Stimulated activated CD8-positive, alpha-beta memory T cell treated with anti-CD3 and anti-CD28 coated beads, Interleukin-12 subunit alpha, Interleukin-12 subunit beta, amount 100 ng/mL, for 24 hours (primary cell): ENCODE data around the gene GLIS1.

ENCODE experiments used
- DNase-seq: peaks from one replicate; pipeline ENCODE4 v3.0.0-alpha.2; 2020; ENCODE audit errors: extremely low read depth

GLIS1 gene

DNA sequence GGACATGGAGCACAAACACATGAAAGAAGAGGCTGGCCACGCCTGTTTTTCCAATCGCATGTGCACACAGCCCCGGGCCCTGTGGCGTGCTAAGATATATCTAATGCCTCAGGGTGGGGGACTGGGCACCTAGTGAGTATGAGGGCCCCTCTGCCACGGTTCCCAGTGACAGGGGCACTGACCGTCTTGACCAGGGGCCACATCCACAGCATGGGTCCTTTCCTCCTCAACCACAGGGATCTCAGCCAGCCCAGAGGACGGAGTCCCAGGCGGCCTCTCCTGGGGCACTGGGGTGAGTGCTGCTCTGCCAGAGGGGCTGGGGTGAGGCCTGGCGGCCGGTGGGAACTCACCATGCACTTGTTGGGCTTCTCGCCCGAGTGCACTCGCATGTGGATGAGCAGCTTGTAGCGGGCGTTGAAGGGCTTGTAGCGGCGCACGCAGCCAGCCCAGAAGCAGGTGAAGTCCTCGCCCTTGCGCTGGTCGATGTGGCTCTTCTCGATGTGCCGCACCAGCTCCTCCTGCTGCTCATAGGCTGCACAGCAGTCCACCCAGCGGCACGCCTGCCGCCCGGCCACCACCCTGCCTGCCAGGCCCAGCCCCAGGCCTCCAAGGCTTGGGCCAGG is 145.1 kb downstream of the GLIS1 start:
- DNase-seq, result no peak

GRCh38 chr1:53592985-53593757 is 145.8 kb downstream of the GLIS1 start:
- no peak for DNase-seq

DNA sequence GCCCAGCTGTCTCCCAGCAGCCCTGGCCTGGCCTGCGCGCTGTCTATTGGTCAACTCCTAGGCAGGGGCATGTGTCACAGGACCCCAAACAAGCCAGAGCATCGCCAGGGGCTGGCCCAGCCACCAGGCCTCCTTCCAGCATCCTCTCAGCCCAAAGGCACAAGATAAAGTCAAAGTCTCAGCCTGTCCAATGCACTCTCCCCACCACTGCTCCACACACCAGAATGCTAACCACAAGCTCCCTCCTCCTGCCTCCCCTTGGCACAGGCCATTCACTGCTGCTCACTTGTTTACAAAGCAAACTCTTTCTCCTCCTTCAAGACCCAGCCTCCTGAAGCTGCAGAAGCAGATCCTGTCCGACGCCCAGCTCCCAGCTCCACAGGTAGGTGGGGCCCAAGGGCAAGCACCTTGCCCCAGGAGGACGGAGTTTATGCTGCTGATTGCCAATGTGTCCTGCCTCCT is 146.4 kb downstream of the GLIS1 start:
- no peak for DNase-seq

DNA sequence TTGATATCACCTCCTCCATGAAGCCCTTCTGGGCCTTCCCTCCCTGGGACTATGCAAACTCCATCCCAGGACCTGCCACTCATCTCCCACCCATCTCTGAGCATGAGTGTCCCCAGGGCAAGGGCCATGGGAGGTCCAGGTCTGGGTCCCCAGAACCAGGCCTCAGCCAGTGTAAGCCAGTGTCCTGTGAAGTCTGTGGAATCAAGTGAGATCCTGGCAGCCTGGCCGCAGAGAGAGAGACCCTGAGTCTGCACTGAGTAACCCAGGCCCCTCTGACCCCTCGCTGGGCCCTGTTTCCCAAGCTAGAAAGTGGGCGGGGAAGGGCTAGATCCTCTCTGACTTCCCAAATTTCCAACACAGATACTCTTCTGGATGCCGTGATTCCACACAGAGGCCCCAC is 147.0 kb downstream of the GLIS1 start:
- DNase-seq, result no peak

GRCh38 chr1:53590531-53591515 is 148.1 kb downstream of the GLIS1 start:
- no peak for DNase-seq

DNA sequence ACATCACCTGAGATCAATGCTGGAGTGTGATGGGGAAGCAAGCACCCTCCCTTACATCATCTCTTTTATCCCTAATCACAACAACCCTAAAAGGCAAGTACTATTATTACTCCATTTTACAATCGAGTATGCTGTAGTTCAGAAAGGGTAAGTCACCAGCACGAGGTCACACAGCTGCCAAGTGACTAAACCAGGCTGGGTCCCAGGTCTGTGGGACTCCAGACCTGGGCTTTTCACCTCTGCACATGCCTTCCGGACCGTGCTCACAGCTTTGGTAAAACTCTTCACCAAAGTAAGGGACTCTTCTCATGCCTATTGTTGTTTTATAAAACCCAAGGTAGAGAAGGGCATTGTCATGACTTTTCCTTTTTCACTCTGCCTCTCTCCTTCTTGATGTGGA is 148.9 kb downstream of the GLIS1 start:
- no peak for DNase-seq

GRCh38 chr1:53589043-53589887 is 149.7 kb downstream of the GLIS1 start:
- no peak for DNase-seq

DNA sequence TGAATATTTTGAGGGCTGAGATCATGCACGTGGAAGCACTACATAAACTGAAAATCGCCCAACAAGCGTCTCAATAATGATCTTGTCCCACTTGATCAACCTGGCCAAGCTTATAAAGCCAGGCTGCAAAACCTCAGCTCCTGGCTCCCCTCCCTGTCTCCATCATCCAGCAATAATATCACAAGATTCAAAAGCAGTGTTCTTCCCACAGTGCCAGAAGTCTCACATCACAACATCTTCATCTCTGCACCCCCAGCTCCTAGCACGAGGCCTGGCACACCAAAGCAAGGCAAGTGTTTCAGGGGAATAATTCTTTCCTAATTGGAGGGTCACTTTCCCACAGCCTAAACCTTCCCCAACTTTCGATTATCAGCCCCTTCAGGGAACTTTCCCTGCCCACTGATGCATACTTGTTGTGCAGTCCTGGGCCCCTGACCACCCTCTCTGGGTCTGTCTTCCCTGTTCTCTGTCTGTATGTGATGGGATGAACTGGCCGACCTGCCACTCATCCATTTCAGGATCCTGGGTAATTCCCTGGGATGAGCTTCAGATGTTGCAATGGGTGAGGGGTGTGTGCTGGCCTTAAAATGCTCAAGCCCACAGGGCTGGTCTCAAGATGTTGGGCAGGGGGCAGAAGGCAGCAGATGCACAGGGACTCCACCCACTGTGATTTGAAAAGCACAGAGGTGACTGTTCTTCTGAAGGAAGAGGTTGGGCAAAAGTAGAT is 150.7 kb downstream of the GLIS1 start:
- DNase-seq, result no peak

- DNase-seq, result no peak
Observed at GRCh38 chr1:53587252-53587988, 151.5 kb downstream of the GLIS1 start.

DNA sequence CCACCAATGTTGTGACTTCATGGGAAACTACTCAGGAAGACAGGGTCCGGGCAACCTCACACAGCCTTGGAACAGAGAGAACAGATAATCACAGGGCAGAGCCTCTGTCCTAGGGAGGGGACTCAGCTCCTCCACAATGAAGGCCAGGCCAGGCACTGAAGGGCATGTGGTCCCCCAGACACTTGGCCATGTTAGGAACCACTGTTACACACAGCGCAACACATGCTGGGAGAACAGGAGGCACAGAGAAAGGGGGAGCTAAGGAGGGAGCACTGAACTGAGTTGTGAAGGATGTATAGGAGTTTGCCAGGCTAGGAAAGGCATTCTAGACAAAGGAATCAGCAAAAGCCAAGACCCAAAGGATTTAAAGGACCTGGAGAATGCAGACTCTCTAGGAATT is 152.2 kb downstream of the GLIS1 start:
- no peak for DNase-seq

GRCh38 chr1:53585565-53585964 is 153.4 kb downstream of the GLIS1 start:
- no peak for DNase-seq

DNA sequence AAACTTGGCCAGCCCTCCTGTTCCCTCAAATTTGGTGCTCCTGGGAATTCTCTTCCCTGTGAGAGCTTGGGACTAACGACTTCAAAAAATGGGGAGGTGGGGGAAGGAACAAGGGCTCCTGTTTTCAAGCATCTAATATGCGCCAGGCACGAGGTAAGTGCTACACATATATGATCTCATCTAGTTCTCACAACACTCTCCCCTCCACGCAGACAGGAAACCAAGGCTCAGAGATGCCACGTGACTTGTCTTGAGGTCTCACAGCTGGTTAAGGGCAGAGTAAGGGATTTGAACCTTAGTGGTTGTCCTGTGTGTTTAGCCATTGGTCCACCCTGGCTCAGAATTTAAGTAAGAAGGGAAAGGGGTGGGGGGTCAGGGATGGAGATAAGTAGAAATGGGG is 153.8 kb downstream of the GLIS1 start:
- DNase-seq, result no peak

DNA sequence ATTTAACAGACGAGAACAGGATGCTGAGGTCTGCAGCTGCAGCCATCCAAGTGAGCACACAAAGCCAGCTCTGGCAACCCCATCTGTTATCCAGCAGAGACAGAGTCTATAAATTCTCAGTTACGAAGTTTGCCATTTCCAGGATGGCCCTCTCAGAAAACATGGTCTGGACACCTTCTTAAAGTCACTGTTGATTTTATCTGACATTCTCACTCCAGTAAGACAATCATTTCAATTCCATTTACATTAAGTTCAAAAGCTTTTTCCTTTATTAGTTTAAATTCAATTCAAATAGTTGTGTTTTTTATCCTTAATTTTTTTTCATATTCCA is 154.2 kb downstream of the GLIS1 start:
- no peak for DNase-seq

DNA sequence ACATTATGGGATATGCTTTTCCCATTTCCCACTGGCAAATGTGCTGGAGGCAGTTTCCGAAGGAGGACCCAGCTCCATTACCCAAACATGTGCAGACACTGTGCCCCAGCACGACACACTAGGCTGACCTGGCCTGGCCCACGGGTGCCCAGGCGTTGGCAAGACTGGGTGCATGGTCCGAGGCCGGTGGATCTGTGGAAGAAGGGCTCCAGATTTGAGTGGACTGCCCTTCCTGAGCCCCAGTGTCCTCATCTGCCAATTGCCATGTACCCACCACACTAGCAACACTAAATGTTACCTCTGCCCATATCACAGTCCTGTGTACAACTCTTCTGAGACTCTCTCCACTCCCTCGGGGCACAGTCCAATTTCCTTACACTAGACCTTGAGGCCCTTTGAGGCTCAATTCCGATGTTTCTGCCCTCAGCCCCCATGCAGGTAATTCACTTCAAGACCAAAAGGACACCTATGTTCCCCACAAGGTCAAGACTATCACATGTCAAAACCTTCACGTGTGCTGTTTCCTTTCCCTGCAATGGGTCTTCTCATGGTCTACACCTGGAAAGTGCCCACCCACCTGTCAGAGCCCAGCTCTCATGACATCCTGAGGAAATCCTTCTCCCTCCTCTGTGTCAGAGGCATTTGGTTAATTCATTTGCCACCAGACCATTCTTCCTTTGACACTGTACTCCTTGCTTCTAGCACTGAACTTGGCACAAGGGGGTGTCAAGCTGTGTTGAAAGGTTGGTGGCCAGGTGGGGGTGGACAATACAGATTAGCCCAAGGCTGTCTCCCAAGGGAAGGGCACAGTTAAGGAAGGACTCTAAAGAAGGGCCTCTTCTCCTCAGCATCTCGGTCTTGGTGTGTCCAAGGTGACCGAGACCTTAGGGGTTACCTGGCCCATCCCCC is 154.8 kb downstream of the GLIS1 start:
- DNase-seq, result no peak

- DNase-seq, result no peak
Observed at GRCh38 chr1:53583021-53583867, 155.7 kb downstream of the GLIS1 start.

DNA sequence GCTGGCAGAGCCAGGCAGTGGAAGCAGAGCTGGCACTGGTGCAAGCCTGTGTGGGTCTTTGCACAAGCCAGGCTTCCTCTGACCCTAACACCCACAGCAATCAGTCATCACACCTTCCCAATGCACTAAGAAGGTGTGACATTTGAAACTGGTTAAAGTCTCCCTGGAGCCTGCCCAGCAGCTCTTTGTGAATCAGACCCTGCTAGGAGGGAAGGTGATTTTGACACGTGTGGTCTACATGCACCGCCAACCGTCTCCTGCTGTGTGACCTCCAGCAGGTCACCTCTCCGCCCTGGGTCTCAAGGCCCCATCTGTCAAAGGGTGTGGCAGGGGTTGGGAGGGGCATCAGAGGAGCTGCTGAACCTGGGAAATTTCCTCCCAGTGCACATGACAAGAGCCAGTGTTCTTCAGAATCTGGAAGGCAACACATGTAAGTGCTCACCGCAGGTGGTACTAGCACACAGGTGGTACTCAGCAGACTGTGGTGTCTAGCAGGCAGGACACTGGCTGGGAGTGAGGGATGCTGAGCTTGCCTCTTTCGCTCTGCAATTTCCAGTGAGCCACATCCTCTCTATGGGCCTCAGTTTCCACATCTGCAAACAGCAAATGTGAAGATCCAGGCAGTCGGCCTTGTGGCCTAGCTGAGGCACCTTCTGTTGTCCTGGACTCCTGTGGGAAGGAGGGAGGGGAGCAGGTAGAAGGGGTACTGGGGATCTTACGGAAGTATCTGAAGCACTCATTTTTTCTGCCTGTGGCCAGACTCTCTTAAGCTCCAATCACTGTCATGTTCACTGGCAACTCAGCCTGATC is 156.5 kb downstream of the GLIS1 start:
- no peak for DNase-seq

GRCh38 chr1:53581476-53581875 is 157.5 kb downstream of the GLIS1 start:
- DNase-seq, result no peak
